DOHH2 (cell line): ENCODE measurements around the gene AKAP5.

Source experiments
- H3F3A ChIP-seq: fragments of 200-600 bp; sonication (generic), shearing (Covaris generic); 2 replicates; pipeline ENCODE4 v1.6.0; 2016; ENCODE audit warnings: antibody characterized with exemption, mild to moderate bottlenecking; ENCODE audit not compliant: control insufficient read depth, insufficient read depth
- H3K27ac ChIP-seq: fragments of 200-600 bp; sonication (generic); 2 replicates; pipeline ENCODE4 v1.5.1; 2014; ENCODE audit warnings: low read depth, mild to moderate bottlenecking, low read length, moderate library complexity
- H3K27me3 ChIP-seq: fragments of 200-600 bp; sonication (generic); 2 replicates; pipeline ENCODE4 v1.6.1; 2014; ENCODE audit warnings: mild to moderate bottlenecking, low read length, mixed read lengths; ENCODE audit not compliant: control insufficient read depth
- H3K36me3 ChIP-seq: fragments of 200-600 bp; sonication (generic); 2 replicates; pipeline ENCODE4 v1.6.1; 2014; ENCODE audit warnings: mild to moderate bottlenecking, low read length, moderate library complexity, mixed read lengths; ENCODE audit not compliant: control insufficient read depth
- H3K4me1 ChIP-seq: fragments of 200-600 bp; sonication (generic); 2 replicates; pipeline ENCODE4 v1.6.1; 2014; ENCODE audit warnings: mild to moderate bottlenecking, low read length, mixed read lengths; ENCODE audit not compliant: control insufficient read depth
- H3K4me2 ChIP-seq: fragments of 200-600 bp; sonication (generic); 2 replicates; pipeline ENCODE4 v1.6.0; 2014; ENCODE audit warnings: mild to moderate bottlenecking, low read length, moderate library complexity
- H3K4me3 ChIP-seq: fragments of 200-600 bp; sonication (generic); 2 replicates; pipeline ENCODE4 v1.5.1; 2014; ENCODE audit warnings: mild to moderate bottlenecking, low read length, mixed read lengths
- H3K79me2 ChIP-seq: fragments of 200-600 bp; sonication (generic); 2 replicates; pipeline ENCODE4 v1.6.1; 2014; ENCODE audit warnings: mild to moderate bottlenecking, low read length, mixed read lengths; ENCODE audit not compliant: control insufficient read depth
- H3K9me2 ChIP-seq: fragments of 200-600 bp; sonication (generic); replicated peaks from 2 replicates; pipeline ENCODE4 v1.6.1; 2014; ENCODE audit warnings: mild to moderate bottlenecking, low read length, mixed read lengths; ENCODE audit not compliant: control insufficient read depth
- H3K9me3 ChIP-seq: fragments of 200-600 bp; sonication (generic); 2 replicates; pipeline ENCODE4 v1.6.1; 2014; ENCODE audit warnings: antibody characterized with exemption, low read length, mixed read lengths; ENCODE audit not compliant: control insufficient read depth, insufficient read depth
- H4K20me1 ChIP-seq: fragments of 200-600 bp; sonication (generic); 2 replicates; pipeline ENCODE4 v1.6.0; 2014; ENCODE audit warnings: low read depth, mild to moderate bottlenecking, antibody characterized with exemption, low read length, moderate library complexity; ENCODE audit not compliant: control insufficient read depth, insufficient read depth
- EZH2phosphoT487 ChIP-seq: fragments of 200-600 bp; sonication (generic); IDR thresholded peaks from 2 replicates; pipeline ENCODE4 v1.6.1; 2017; ENCODE audit warnings: borderline replicate concordance, mild to moderate bottlenecking, antibody characterized with exemption, low read length, moderate library complexity, mixed read lengths
- TF ChIP-seq, protein P1 (sequence below): fragments of 200-600 bp; sonication (generic); IDR thresholded peaks from one replicate; pipeline ENCODE4 v1.5.1; 2014; ENCODE audit warnings: antibody characterized with exemption, mild to moderate bottlenecking, low read depth, low read length; ENCODE audit not compliant: poor library complexity, severe bottlenecking

The AKAP5 gene

GRCh38 chr14:64522591-64523355 is 57.5 kb downstream of the AKAP5 start:
- Histone ChIP-seq H4K20me1 (no peaks in the 10 kb centered on the region; the same call in 1 of the 2 replicates), H3K27me3 (no peaks in the 10 kb centered on the region), H3K36me3 (peaks cover 37% of the 10 kb centered on the region), H3F3A (peaks cover 10% of the 10 kb centered on the region; the same call in 1 of the 2 replicates), H3K9me3 (no peaks in the 10 kb centered on the region), H3K4me2 (no peak overlapping the region), H3K9me2 (no peaks in the 10 kb centered on the region), H3K4me3 (no peak overlapping the region), H3K27ac (no peak overlapping the region), H3K4me1 (no peaks in the 10 kb centered on the region), H3K79me2 (peaks cover 45% of the 10 kb centered on the region)
- no peak for TF ChIP-seq EZH2phosphoT487
- TF ChIP-seq, protein P1, sequence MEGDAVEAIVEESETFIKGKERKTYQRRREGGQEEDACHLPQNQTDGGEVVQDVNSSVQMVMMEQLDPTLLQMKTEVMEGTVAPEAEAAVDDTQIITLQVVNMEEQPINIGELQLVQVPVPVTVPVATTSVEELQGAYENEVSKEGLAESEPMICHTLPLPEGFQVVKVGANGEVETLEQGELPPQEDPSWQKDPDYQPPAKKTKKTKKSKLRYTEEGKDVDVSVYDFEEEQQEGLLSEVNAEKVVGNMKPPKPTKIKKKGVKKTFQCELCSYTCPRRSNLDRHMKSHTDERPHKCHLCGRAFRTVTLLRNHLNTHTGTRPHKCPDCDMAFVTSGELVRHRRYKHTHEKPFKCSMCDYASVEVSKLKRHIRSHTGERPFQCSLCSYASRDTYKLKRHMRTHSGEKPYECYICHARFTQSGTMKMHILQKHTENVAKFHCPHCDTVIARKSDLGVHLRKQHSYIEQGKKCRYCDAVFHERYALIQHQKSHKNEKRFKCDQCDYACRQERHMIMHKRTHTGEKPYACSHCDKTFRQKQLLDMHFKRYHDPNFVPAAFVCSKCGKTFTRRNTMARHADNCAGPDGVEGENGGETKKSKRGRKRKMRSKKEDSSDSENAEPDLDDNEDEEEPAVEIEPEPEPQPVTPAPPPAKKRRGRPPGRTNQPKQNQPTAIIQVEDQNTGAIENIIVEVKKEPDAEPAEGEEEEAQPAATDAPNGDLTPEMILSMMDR, result no peak
